Endothelial cell of hepatic sinusoid (primary cell): ENCODE results near the gene CORO1C.
"Not testable (repeated sequence)": the region's sequence is repeated elsewhere in the genome, so short reads cannot be mapped to it uniquely, and the experiment has no call there.

Experiments used
- in situ Hi-C: cut with HindIII; loops from 2 replicates; pipeline ENCODE4 v1.10.0; 2017; ENCODE audit warnings: low sequenced_read_pairs

The CORO1C gene

GRCh38 chr12:108755481-108755880 is 24.2 kb upstream of the CORO1C start:
- in situ Hi-C loops = no loop called here

- in situ Hi-C loops = no loop called here
Measured at GRCh38 chr12:108753976-108754375, 22.7 kb upstream of the CORO1C start.

- in situ Hi-C loops = no loop called here
Measured at GRCh38 chr12:108752387-108752786, 21.1 kb upstream of the CORO1C start.

GRCh38 chr12:108751821-108752220 is 20.5 kb upstream of the CORO1C start:
- in situ Hi-C loops = no loop called here

- in situ Hi-C loops = not testable (repeated sequence)
Measured at GRCh38 chr12:108751003-108751402, 19.7 kb upstream of the CORO1C start.

GRCh38 chr12:108750526-108750925 is 19.2 kb upstream of the CORO1C start:
- in situ Hi-C loops = no loop called here

GRCh38 chr12:108747563-108747962 is 16.2 kb upstream of the CORO1C start:
- in situ Hi-C loops = no loop called here

GRCh38 chr12:108745641-108746040 is 14.3 kb upstream of the CORO1C start:
- in situ Hi-C loops = no loop called here

GRCh38 chr12:108744021-108744897 is 12.9 kb upstream of the CORO1C start:
- in situ Hi-C loops = no loop called here

GRCh38 chr12:108738170-108738569 is 6.9 kb upstream of the CORO1C start:
- in situ Hi-C loops = no loop called here

- in situ Hi-C loops = no loop called here
Measured at GRCh38 chr12:108735855-108736254, 4.5 kb upstream of the CORO1C start.

GRCh38 chr12:108734200-108734906 is 3.0 kb upstream of the CORO1C start:
- in situ Hi-C loops = no loop called here

GRCh38 chr12:108733230-108733531 is 1.9 kb upstream of the CORO1C start:
- in situ Hi-C loops = not testable (repeated sequence)

- in situ Hi-C loops = no loop called here
Measured at GRCh38 chr12:108732489-108733229, 1.3 kb upstream of the CORO1C start.

GRCh38 chr12:108731866-108732461 is 646 bp upstream of the CORO1C start:
- in situ Hi-C loops = no loop called here

- in situ Hi-C loops = no loop called here
Measured at GRCh38 chr12:108730365-108731104, 783 bp downstream of the CORO1C start.

GRCh38 chr12:108729612-108730364 is 1.5 kb downstream of the CORO1C start:
- in situ Hi-C loops = loop anchor here (5.0 kb wide), 1 partner anchor 57 kb away; no protein-coding TSS in a partner anchor

GRCh38 chr12:108728820-108729611 is 2.3 kb downstream of the CORO1C start:
- in situ Hi-C loops = loop anchor here (5.0 kb wide), 1 partner anchor 57 kb away; no protein-coding TSS in a partner anchor
